ENCODE results near the gene GPS1. TPM values are rescaled to one million over a fixed set of nuclear protein-coding genes. Genes with fewer than 3 reads are reported as not detected.

GPS1 gene
- total RNA-seq, 1 donor from 2014 or later, result 80.3 TPM

GRCh38 chr17:82085031-82085861 lies 33.5 kb downstream of the GPS1 start:
- intact Hi-C loops (cut with DNase I), result no loop called here
- DNase-seq (ENCODE audit: extremely low spot score in 2 of 2), result no peak
- no peak overlapping the region for H3K27ac ChIP-seq
- no peaks in the 10 kb centered on the region for H3K4me1 ChIP-seq
- TF ChIP-seq CTCF (IDR thresholded peaks at IDR 0.05) (no peak), POLR2AphosphoS5 (IDR thresholded peaks at IDR 0.05; ENCODE audit: insufficient read depth in 1 of 2, low read depth in 1 of 2) (no peak), POLR2A (IDR thresholded peaks at IDR 0.05) (no peak)
- H3K36me3 ChIP-seq, result peaks cover 0 to 100% of the 10 kb centered on the region in 2 donors
- H3K27me3 ChIP-seq, result no peaks in the 10 kb centered on the region
- H3K9me3 ChIP-seq, result no peaks in the 10 kb centered on the region
- H3K4me3 ChIP-seq, result no peak overlapping the region

GRCh38 chr17:82085931-82086764 lies 34.5 kb downstream of the GPS1 start:
- Histone ChIP-seq H3K4me3 (no peak overlapping the region), H3K9me3 (no peaks in the 10 kb centered on the region), H3K4me1 (no peaks in the 10 kb centered on the region), H3K27me3 (no peaks in the 10 kb centered on the region), H3K36me3 (peaks cover 0 to 100% of the 10 kb centered on the region in 2 donors), H3K27ac (no peak overlapping the region)
- DNase-seq (ENCODE audit: extremely low spot score in 2 of 2), result no peak
- intact Hi-C loops (cut with DNase I), result no loop called here
- TF ChIP-seq POLR2A (IDR thresholded peaks at IDR 0.05), result no peak
- no peak for TF ChIP-seq POLR2AphosphoS5 (IDR thresholded peaks at IDR 0.05; ENCODE audit: insufficient read depth in 1 of 2, low read depth in 1 of 2)
- TF ChIP-seq CTCF (IDR thresholded peaks at IDR 0.05), result no peak

- TF ChIP-seq POLR2A (IDR thresholded peaks at IDR 0.05) (no peak), POLR2AphosphoS5 (IDR thresholded peaks at IDR 0.05; ENCODE audit: insufficient read depth in 1 of 2, low read depth in 1 of 2) (no peak), CTCF (IDR thresholded peaks at IDR 0.05) (no peak)
- intact Hi-C loops (cut with DNase I), result no loop called here
- H3K27me3 ChIP-seq, result no peaks in the 10 kb centered on the region
- DNase-seq (ENCODE audit: extremely low spot score in 2 of 2), result no peak
- no peaks in the 10 kb centered on the region for H3K9me3 ChIP-seq
- no peaks in the 10 kb centered on the region for H3K4me1 ChIP-seq
- H3K27ac ChIP-seq, result no peak overlapping the region
- no peak overlapping the region for H3K4me3 ChIP-seq
- peaks cover 0 to 100% of the 10 kb centered on the region in 2 donors for H3K36me3 ChIP-seq
Measured at GRCh38 chr17:82086941-82087906, 35.5 kb downstream of the GPS1 start.

GRCh38 chr17:82087961-82088837 lies 36.5 kb downstream of the GPS1 start:
- DNase-seq (ENCODE audit: extremely low spot score in 2 of 2), result no peak

More at GRCh38 chr17:82087961-82088837, 36.5 kb downstream of the GPS1 start:
- Histone ChIP-seq H3K36me3 (peaks cover 0 to 100% of the 10 kb centered on the region in 2 donors), H3K27me3 (no peaks in the 10 kb centered on the region), H3K4me1 (no peaks in the 10 kb centered on the region), H3K27ac (no peak overlapping the region), H3K4me3 (no peak overlapping the region), H3K9me3 (no peaks in the 10 kb centered on the region)
- intact Hi-C loops (cut with DNase I), result no loop called here
- TF ChIP-seq POLR2AphosphoS5 (IDR thresholded peaks at IDR 0.05; ENCODE audit: insufficient read depth in 1 of 2, low read depth in 1 of 2), result no peak
- TF ChIP-seq CTCF (IDR thresholded peaks at IDR 0.05), result no peak
- TF ChIP-seq POLR2A (IDR thresholded peaks at IDR 0.05), result no peak

All from vagina (tissue), 2 donors.